Measurements from ENCODE around the gene CALML3. TPM values are rescaled to one million over a fixed set of nuclear protein-coding genes. Genes with fewer than 3 reads are reported as not detected.
"Not testable (repeated sequence)": the region's sequence is repeated elsewhere in the genome, so short reads cannot be mapped to it uniquely, and the experiment has no call there.

Gene CALML3
- under 0.01 TPM for total RNA-seq

GRCh38 chr10:5524641-5525560 is at the start of gene CALML3:
TSS of gene CALML3 (plus strand) at chr10:5524961. CDS start at chr10:5525086, 125 bp downstream.
- no peak for DNase-seq (ENCODE audit: low spot score in 2 of 2)
- FAIRE-seq, result no peak

GRCh38 chr10:5475088-5475487 is 49.7 kb upstream of the CALML3 start:
- FAIRE-seq; DNase-seq (ENCODE audit: low spot score in 2 of 2): not testable (repeated sequence)

- DNase-seq (ENCODE audit: low spot score in 2 of 2); FAIRE-seq: not testable (repeated sequence)
Measured at GRCh38 chr10:5475974-5476807, 48.6 kb upstream of the CALML3 start.

GRCh38 chr10:5476918-5477525 is 47.7 kb upstream of the CALML3 start:
- DNase-seq (ENCODE audit: low spot score in 2 of 2) (no peak), FAIRE-seq (no peak)

- FAIRE-seq (no peak), DNase-seq (ENCODE audit: low spot score in 2 of 2) (no peak)
Measured at GRCh38 chr10:5477948-5478693, 46.6 kb upstream of the CALML3 start.

- no peak for DNase-seq (ENCODE audit: low spot score in 2 of 2)
- no peak for FAIRE-seq
Measured at GRCh38 chr10:5478694-5479305, 46.0 kb upstream of the CALML3 start.

GRCh38 chr10:5479481-5480161 is 45.1 kb upstream of the CALML3 start:
- FAIRE-seq, result no peak
- DNase-seq (ENCODE audit: low spot score in 2 of 2), result no peak

GRCh38 chr10:5480162-5480941 is 44.4 kb upstream of the CALML3 start:
- FAIRE-seq, result no peak

GRCh38 chr10:5481121-5481520 is 43.6 kb upstream of the CALML3 start:
- DNase-seq (ENCODE audit: low spot score in 2 of 2), result no peak
- no peak for FAIRE-seq

More at GRCh38 chr10:5480162-5480941, 44.4 kb upstream of the CALML3 start:
- DNase-seq (ENCODE audit: low spot score in 2 of 2), result no peak

GRCh38 chr10:5482016-5482415 is 42.7 kb upstream of the CALML3 start:
- no peak for FAIRE-seq

GRCh38 chr10:5484205-5484604 is 40.6 kb upstream of the CALML3 start:
- DNase-seq (ENCODE audit: low spot score in 2 of 2) (no peak), FAIRE-seq (no peak)

More at GRCh38 chr10:5482016-5482415, 42.7 kb upstream of the CALML3 start:
- no peak for DNase-seq (ENCODE audit: low spot score in 2 of 2)

- DNase-seq (ENCODE audit: low spot score in 2 of 2) (no peak), FAIRE-seq (no peak)
Measured at GRCh38 chr10:5485290-5485689, 39.5 kb upstream of the CALML3 start.

- DNase-seq (ENCODE audit: low spot score in 2 of 2), result no peak
- no peak for FAIRE-seq
Measured at GRCh38 chr10:5485948-5486852, 38.6 kb upstream of the CALML3 start.

- FAIRE-seq (no peak), DNase-seq (ENCODE audit: low spot score in 2 of 2) (no peak)
Measured at GRCh38 chr10:5486853-5487235, 37.9 kb upstream of the CALML3 start.

- FAIRE-seq (no peak), DNase-seq (ENCODE audit: low spot score in 2 of 2) (no peak)
Measured at GRCh38 chr10:5488272-5489161, 36.2 kb upstream of the CALML3 start.

GRCh38 chr10:5490032-5490431 is 34.7 kb upstream of the CALML3 start:
- FAIRE-seq, result no peak
- no peak for DNase-seq (ENCODE audit: low spot score in 2 of 2)
